H1 (cell line): ENCODE measurements around the gene KCND3. TPM values are rescaled to one million over a fixed set of nuclear protein-coding genes. Genes with fewer than 3 reads are reported as not detected.

ENCODE experiments used
- CTCF ChIA-PET: fragments of 300-600 bp; sonication (Branson Sonifier 250); formaldehyde crosslinking; loops from one replicate; lab custom pipeline; 2021; ENCODE audit not compliant: partially characterized antibody; lab: Charles Lee
- POLR2A ChIA-PET: fragments of 300-600 bp; sonication (Branson Sonifier 250); formaldehyde crosslinking; loops from one replicate; lab custom pipeline; 2021; ENCODE audit warnings: inconsistent platforms; ENCODE audit not compliant: partially characterized antibody; lab: Charles Lee
- DNase-seq, 2 experiments: peaks; one replicate each; pipeline versions ENCODE4 v3.0.0 to v3.0.0-alpha.2; 2010 to 2022; ENCODE audit warnings: low spot score in 2 of 2, low read depth in 1 of 2, mixed read lengths in 1 of 2
- FAIRE-seq: peaks from 2 replicates; lab custom pipeline; 2011; peaks lifted over from hg19 to GRCh38; lab: Jason Lieb, UNC
- H2AFZ ChIP-seq: 2 replicates; pipeline ENCODE4 v1.8.1; 2012; ENCODE audit warnings: low read length, inconsistent platforms
- H2AK5ac ChIP-seq: 2 replicates; pipeline ENCODE4 v1.6.1; 2013; ENCODE audit warnings: low read depth, low read length
- H2BK120ac ChIP-seq: replicated peaks from 2 replicates; pipeline ENCODE3; 2013; ENCODE audit warnings: low read depth, low read length, inconsistent platforms
- H2BK12ac ChIP-seq: 2 replicates; pipeline ENCODE4 v1.6.1; 2013; ENCODE audit warnings: low read depth, low read length
- H2BK15ac ChIP-seq: 2 replicates; pipeline ENCODE4 v1.6.1; 2013; ENCODE audit warnings: low read length
- H2BK20ac ChIP-seq: 2 replicates; pipeline ENCODE4 v1.6.1; 2013; ENCODE audit warnings: low read length
- H2BK5ac ChIP-seq: 2 replicates; pipeline ENCODE4 v1.6.1; 2013; ENCODE audit warnings: low read depth, low read length
- H3K14ac ChIP-seq: 2 replicates; pipeline ENCODE4 v1.6.1; 2013; ENCODE audit warnings: inconsistent platforms; ENCODE audit not compliant: insufficient read length
- H3K18ac ChIP-seq: 2 replicates; pipeline ENCODE4 v1.6.1; 2013; ENCODE audit warnings: low read length; ENCODE audit errors: extremely low read depth
- H3K23ac ChIP-seq: 2 replicates; pipeline ENCODE4 v1.6.1; 2013; ENCODE audit warnings: inconsistent platforms; ENCODE audit not compliant: insufficient read length
- H3K23me2 ChIP-seq: 2 replicates; pipeline ENCODE4 v1.6.1; 2013; ENCODE audit warnings: low read depth, low read length
- H3K27ac ChIP-seq: 2 replicates; pipeline ENCODE4 v1.6.1; 2011; ENCODE audit warnings: low read depth, low read length, inconsistent platforms
- H3K27me3 ChIP-seq, 4 experiments: replicated peaks in 1 of 4; 1 replicate in 1 of 4; 2 replicates in 3 of 4; pipeline versions ENCODE4 v1.6.1 to v1.8.1; 2011 to 2013; ENCODE audit warnings: low read length in 3 of 4, mild to moderate bottlenecking in 3 of 4, inconsistent platforms in 2 of 4, mixed read lengths in 2 of 4, moderate library complexity in 1 of 4; ENCODE audit not compliant: control insufficient read depth in 3 of 4, insufficient read depth in 3 of 4; ENCODE audit errors: extremely low read depth in 1 of 4
- H3K36me3 ChIP-seq, 4 experiments: 2 replicates each; pipeline versions ENCODE4 v1.6.1 to v1.8.1; 2011 to 2013; ENCODE audit warnings: mild to moderate bottlenecking in 4 of 4, low read length in 3 of 4, moderate library complexity in 2 of 4, control low read depth in 1 of 4, inconsistent platforms in 1 of 4; ENCODE audit not compliant: insufficient read depth in 4 of 4, control insufficient read depth in 2 of 4
- H3K4ac ChIP-seq: replicated peaks from 2 replicates; pipeline ENCODE3; 2013; ENCODE audit warnings: low read length, low read depth, mixed read lengths, inconsistent platforms; ENCODE audit not compliant: insufficient read length
- H3K4me1 ChIP-seq, 4 experiments: replicated peaks in 1 of 4; 1 replicate in 1 of 4; 2 replicates in 3 of 4; pipeline versions ENCODE4 v1.6.1 to v1.8.1; 2011 to 2013; ENCODE audit warnings: low read length in 3 of 4, inconsistent platforms in 2 of 4, mixed read lengths in 1 of 4; ENCODE audit not compliant: insufficient read depth in 4 of 4, control insufficient read depth in 3 of 4
- H3K4me2 ChIP-seq, 2 experiments: 2 replicates each; pipeline versions ENCODE4 v1.6.1 to v1.8.1; 2011 to 2013; ENCODE audit warnings: low read depth in 2 of 2, low read length in 2 of 2, control low read depth in 1 of 2, inconsistent platforms in 1 of 2, mild to moderate bottlenecking in 1 of 2; ENCODE audit not compliant: insufficient read depth in 1 of 2
- H3K4me3 ChIP-seq, 4 experiments: fragments of 200-600, 300-600 bp in 1 of 4; sonication (generic), shearing (Covaris generic), sonication (Bioruptor Twin) in 1 of 4; 2 replicates each; pipeline versions ENCODE4 v1.5.1 to v1.8.1; 2011 to 2016; ENCODE audit warnings: low read length in 4 of 4, low read depth in 3 of 4, control low read depth in 2 of 4, inconsistent platforms in 2 of 4, mild to moderate bottlenecking in 2 of 4, mixed read lengths in 1 of 4, moderate library complexity in 1 of 4; ENCODE audit not compliant: insufficient read depth in 2 of 4; ENCODE audit errors: extremely low read depth in 1 of 4
- H3K56ac ChIP-seq: replicated peaks from 2 replicates; pipeline ENCODE3; 2013; ENCODE audit warnings: low read depth, mild to moderate bottlenecking, mixed read lengths, low read length, inconsistent platforms; ENCODE audit not compliant: insufficient read length
- H3K79me1 ChIP-seq: 2 replicates; pipeline ENCODE4 v1.6.1; 2013; ENCODE audit warnings: low read depth, low read length, control low read depth
- H3K79me2 ChIP-seq, 2 experiments: 2 replicates each; pipeline versions ENCODE4 v1.6.1 to v1.8.1; 2012 to 2013; ENCODE audit warnings: low read length in 2 of 2, mild to moderate bottlenecking in 2 of 2, inconsistent platforms in 1 of 2; ENCODE audit not compliant: insufficient read depth in 2 of 2, control insufficient read depth in 1 of 2
- H3K9ac ChIP-seq, 4 experiments: replicated peaks in 1 of 4; 1 replicate in 1 of 4; 2 replicates in 3 of 4; pipeline versions ENCODE4 v1.6.1 to v1.8.1; 2011 to 2013; ENCODE audit warnings: low read depth in 3 of 4, low read length in 3 of 4, control low read depth in 2 of 4, mild to moderate bottlenecking in 2 of 4, moderate library complexity in 2 of 4, inconsistent platforms in 1 of 4; ENCODE audit errors: extremely low read depth in 1 of 4
- H3K9me3 ChIP-seq, 2 experiments: 2 replicates each; pipeline versions ENCODE4 v1.6.1 to v1.8.1; 2012 to 2013; ENCODE audit warnings: mild to moderate bottlenecking in 2 of 2, moderate library complexity in 2 of 2, control low read depth in 1 of 2, inconsistent platforms in 1 of 2, low read depth in 1 of 2, low read length in 1 of 2, mixed read lengths in 1 of 2; ENCODE audit not compliant: insufficient read depth in 2 of 2
- H4K20me1 ChIP-seq, 2 experiments: replicated peaks in 1 of 2; 2 replicates each; pipeline versions ENCODE3 to v1.8.1; 2011 to 2013; ENCODE audit warnings: inconsistent platforms in 2 of 2, low read length in 2 of 2, mild to moderate bottlenecking in 1 of 2; ENCODE audit not compliant: insufficient read depth in 2 of 2, control insufficient read depth in 1 of 2
- H4K5ac ChIP-seq: 2 replicates; pipeline ENCODE4 v1.6.1; 2013; ENCODE audit warnings: low read length, low read depth, mixed read lengths, inconsistent platforms; ENCODE audit not compliant: insufficient read length
- H4K8ac ChIP-seq: 2 replicates; pipeline ENCODE4 v1.8.0; 2013; ENCODE audit warnings: mild to moderate bottlenecking, moderate library complexity, low read length, inconsistent platforms; ENCODE audit not compliant: insufficient read depth; ENCODE audit errors: extremely low read depth
- H4K91ac ChIP-seq: replicated peaks from 2 replicates; pipeline ENCODE3; 2013; ENCODE audit warnings: low read length, mixed read lengths, inconsistent platforms; ENCODE audit not compliant: insufficient read length
- BACH1 ChIP-seq: IDR thresholded peaks from 2 replicates; pipeline ENCODE4 v1.6.1; 2012; ENCODE audit warnings: low read length, improper control_type of control experiment
- CBX8 ChIP-seq: fragments of 300-800, 300-1000 bp; sonication (generic); IDR thresholded peaks from 2 replicates; pipeline ENCODE4 v1.7.1; 2016; ENCODE audit warnings: low read depth, low read length, borderline replicate concordance
- CHD1 ChIP-seq: IDR thresholded peaks from 2 replicates; pipeline ENCODE4 v1.6.1; 2012; ENCODE audit warnings: low read depth, low read length, improper control_type of control experiment
- CTBP2 ChIP-seq: IDR thresholded peaks from 2 replicates; pipeline ENCODE4 v1.7.0; 2011; ENCODE audit warnings: borderline replicate concordance, mild to moderate bottlenecking, moderate library complexity, mixed read lengths, low read length; ENCODE audit not compliant: insufficient read depth, insufficient read length
- JUN ChIP-seq: IDR thresholded peaks from 2 replicates; pipeline ENCODE4 v1.6.1; 2011; ENCODE audit warnings: low read depth, mild to moderate bottlenecking, improper control_type of control experiment, low read length
- JUND ChIP-seq: IDR thresholded peaks from 2 replicates; pipeline ENCODE4 v1.6.1; 2011; ENCODE audit warnings: mild to moderate bottlenecking, improper control_type of control experiment, low read length
- KDM5A ChIP-seq: fragments of 200-600 bp; IDR thresholded peaks from 2 replicates; pipeline ENCODE4 v1.7.1; 2012; ENCODE audit warnings: mild to moderate bottlenecking, low read length, inconsistent platforms, mixed read lengths
- NRF1 ChIP-seq: IDR thresholded peaks from 2 replicates; pipeline ENCODE4 v1.6.1; 2011; ENCODE audit warnings: mild to moderate bottlenecking, low read depth, low read length, improper control_type of control experiment
- POLR2A ChIP-seq, 2 experiments: IDR thresholded peaks; 1 replicate in 1 of 2; 2 replicates in 1 of 2; pipeline ENCODE4 v1.6.1; 2011; ENCODE audit warnings: low read depth in 2 of 2, low read length in 2 of 2, mild to moderate bottlenecking in 2 of 2; ENCODE audit errors: control extremely low read depth in 1 of 2
- SIRT6 ChIP-seq: IDR thresholded peaks from one replicate; pipeline ENCODE4 v1.7.1; 2012; ENCODE audit warnings: low read length, inconsistent platforms
- TCF12 ChIP-seq: IDR thresholded peaks from 2 replicates; pipeline ENCODE4 v1.6.1; 2011; ENCODE audit warnings: low read depth, mild to moderate bottlenecking, low read length
- WGBS, 2 experiments: shearing (Covaris generic) in 1 of 2; methylation state at CpG; one replicate each; pipeline versions ENCODE4 v1.1.6 to v1.1.7; 2013 to 2015; ENCODE audit warnings: low lambda C conversion rate in 2 of 2, mixed read lengths in 2 of 2, inconsistent platforms in 1 of 2, low coverage in 1 of 2, missing lambda C conversion rate in 1 of 2; ENCODE audit not compliant: insufficient replicate concordance in 2 of 2, insufficient coverage in 1 of 2, insufficient read length in 1 of 2; ENCODE audit errors: extremely low coverage in 1 of 2, missing lambda C conversion rate in 1 of 2; 5-methylcytosine and 5-hydroxymethylcytosine counted together
- polyA plus RNA-seq, 7 experiments: library from polyadenylated mRNA; depleted of rRNA in 3 of 7; stranded (reverse) in 5 of 7; unstranded in 2 of 7; fragments of >200 nt in 5 of 7; fragments of 200-250 nt in 2 of 7; gene quantifications; 1 replicate in 5 of 7; 2 replicates in 1 of 7; 4 replicates in 1 of 7; pipeline versions ENCODE4 v1.2.1 to v1.2.3, GENCODE V29; 2011 to 2013; ENCODE audit warnings: missing spikeins in 2 of 7, mixed read lengths in 2 of 7
- total RNA-seq: library from RNA; stranded (reverse); fragmentation: NEBNext Ultra II Directional; extraction: Animal tissue kit (Norgen Biotek cat#: 25700); gene quantifications from 2 replicates; pipeline ENCODE4 v1.2.1, GENCODE V29; 2021

KCND3 gene
- total and polyA plus RNA-seq, 2 of the 8 experiments (the other 6 are each of a cell fraction or from before 2014, with no cell fraction given): 0.14 to 0.48 TPM

DNA sequence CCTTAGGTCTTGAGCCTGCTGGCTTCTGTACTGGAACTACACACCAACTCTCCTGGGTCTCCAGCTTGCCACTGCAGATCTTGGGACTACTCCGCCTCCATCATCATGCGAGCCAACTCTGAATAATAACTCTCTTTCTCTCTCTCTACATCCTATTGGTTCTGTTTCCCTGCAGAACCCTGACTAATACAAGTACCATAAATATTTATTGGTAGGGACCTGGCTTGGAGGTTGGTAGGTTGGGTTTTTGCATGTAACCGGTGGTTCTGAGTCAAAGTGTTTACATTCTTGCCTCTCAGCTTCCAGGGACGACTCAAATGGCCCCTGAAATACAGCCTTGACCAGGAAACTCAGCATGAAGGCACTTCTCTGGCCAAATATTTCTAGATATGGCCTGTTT, 110.4 kb downstream of the KCND3 start:
- 90% methylated on average over 4 of the region's 4 CpGs; no CpG with 5 or more reads in 1 of the 2 experiments for WGBS, 2 experiments
- no peaks in the 10 kb centered on the region for H3K36me3 ChIP-seq
- CTCF ChIA-PET: interaction anchor here (0.6 to 1.1 kb wide), 5 partner anchors 22 to 1678 kb away, joined by 3 to 5 read pairs (median 3); no protein-coding TSS in a partner anchor
- no peaks in the 10 kb centered on the region for H4K20me1 ChIP-seq
- no peak overlapping the region for H4K91ac ChIP-seq
- no peaks in the 10 kb centered on the region for H3K79me1 ChIP-seq
- no peak overlapping the region for H4K8ac ChIP-seq
- no peak overlapping the region for H3K23ac ChIP-seq
- H2BK120ac ChIP-seq: no peak overlapping the region
- H3K14ac ChIP-seq: no peak overlapping the region
- TF ChIP-seq BACH1: no peak
- no peak for TF ChIP-seq JUN
- TF ChIP-seq KDM5A: no peak
- no peak for TF ChIP-seq SIRT6
- TF ChIP-seq CBX8: no peak
- TF ChIP-seq CTBP2: no peak
- no peak for TF ChIP-seq TCF12
- no peak for TF ChIP-seq NRF1
- TF ChIP-seq POLR2A (IDR thresholded peaks at IDR 0.05; ENCODE audit: control extremely low read depth in 1 of 2, low read depth in 2 of 2, low read length in 2 of 2): no peak
- TF ChIP-seq JUND: no peak
- no peak for TF ChIP-seq CHD1
- no peak overlapping the region for H2AK5ac ChIP-seq
- no peaks in the 10 kb centered on the region for H3K23me2 ChIP-seq
- H3K18ac ChIP-seq: no peak overlapping the region
- no peak overlapping the region for H2BK12ac ChIP-seq
- no peak overlapping the region for H3K4ac ChIP-seq
- DNase-seq (no peak), FAIRE-seq (no peak)
- H3K4me2 ChIP-seq: no peak overlapping the region
- H3K27ac ChIP-seq: no peak overlapping the region
- H3K56ac ChIP-seq: no peak overlapping the region
- no peaks in the 10 kb centered on the region for H3K79me2 ChIP-seq
- no peak overlapping the region for H2AFZ ChIP-seq
- H3K27me3 ChIP-seq: no peaks in the 10 kb centered on the region
- no peaks in the 10 kb centered on the region for H3K4me1 ChIP-seq
- POLR2A ChIA-PET: no interaction called here
- H2BK5ac ChIP-seq: no peak overlapping the region
- no peak overlapping the region for H3K4me3 ChIP-seq
- H3K9me3 ChIP-seq: no peaks in the 10 kb centered on the region
- no peak overlapping the region for H4K5ac ChIP-seq
- no peak overlapping the region for H2BK15ac ChIP-seq
- H3K9ac ChIP-seq: no peak overlapping the region
- 0 out of 2 replicates have a peak overlapping the region, but pooled peaks have one; percentile 8 for H2BK20ac ChIP-seq
